H1 (cell line): ENCODE data around the gene BTN1A1.

Source experiments
- BCL11A ChIP-seq, 2 experiments: IDR thresholded peaks; one replicate each; pipeline ENCODE4 v1.6.1; 2011; ENCODE audit warnings: low read depth in 2 of 2, low read length in 2 of 2, mild to moderate bottlenecking in 2 of 2
- HDAC2 ChIP-seq, 2 experiments: fragments of 300-600 bp in 1 of 2; sonication (generic) in 1 of 2; IDR thresholded peaks; 2 replicates each; pipeline ENCODE4 v1.6.1; 2011 to 2012; ENCODE audit warnings: low read depth in 2 of 2, low read length in 2 of 2, mild to moderate bottlenecking in 2 of 2, moderate library complexity in 2 of 2, borderline replicate concordance in 1 of 2, inconsistent platforms in 1 of 2

DNA sequence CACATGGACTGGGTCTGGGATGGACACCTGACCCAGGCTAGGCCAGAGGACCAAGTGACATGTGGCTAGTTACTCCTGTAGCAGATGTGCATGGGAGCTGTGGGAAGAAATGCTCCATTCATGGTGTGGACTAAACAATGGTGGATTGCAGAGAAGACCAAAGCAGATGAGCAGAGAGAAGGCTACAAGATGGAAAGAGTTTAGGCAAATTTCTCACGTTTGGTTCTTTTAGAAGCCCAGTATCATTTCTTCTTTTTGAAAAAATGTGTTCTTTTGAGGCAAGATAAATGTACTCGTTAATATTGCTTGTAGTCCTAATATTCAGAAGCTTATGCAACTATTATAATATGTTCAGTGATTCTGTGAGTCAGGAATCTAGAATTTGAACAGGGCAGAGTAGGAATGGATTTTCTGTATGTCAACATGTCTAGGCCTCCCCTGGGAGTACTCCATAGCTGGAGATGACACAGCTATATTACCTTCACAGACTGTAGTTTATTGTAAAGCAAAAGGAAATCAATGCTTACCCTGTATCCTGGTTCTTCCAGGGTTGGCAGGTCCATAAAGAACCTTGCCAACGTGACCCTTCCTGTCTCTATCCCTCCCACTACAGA is 44.6 kb upstream of the BTN1A1 start:
- TF ChIP-seq BCL11A (IDR thresholded peaks at IDR 0.05; ENCODE audit: low read depth in 2 of 2, low read length in 2 of 2) (no peak), HDAC2 (IDR thresholded peaks at IDR 0.05; ENCODE audit: borderline replicate concordance in 1 of 2, low read depth in 2 of 2, low read length in 2 of 2) (no peak)
